WERI-Rb-1 (cell line): Measurements from ENCODE around the gene LSM4.
"Not testable (repeated sequence)": the region's sequence is repeated elsewhere in the genome, so short reads cannot be mapped to it uniquely, and the experiment has no call there.

ENCODE experiments used
- DNase-seq: peaks from one replicate; pipeline ENCODE4 v3.0.0-alpha.2; 2020
- H3K27ac ChIP-seq: fragments of 250-450 bp; sonication (Bioruptor Pico); 2 replicates; pipeline ENCODE4 v1.5.1; 2020; ENCODE audit warnings: mild to moderate bottlenecking, moderate library complexity
- H3K27me3 ChIP-seq: fragments of 250-450 bp; sonication (Bioruptor Pico); 2 replicates; pipeline ENCODE4 v1.5.1; 2021; ENCODE audit warnings: mild to moderate bottlenecking, low read depth, moderate library complexity; ENCODE audit not compliant: insufficient read depth, severe bottlenecking
- H3K36me3 ChIP-seq: fragments of 250-450 bp; sonication (Bioruptor Pico); 2 replicates; pipeline ENCODE4 v1.5.1; 2020; ENCODE audit warnings: mild to moderate bottlenecking, moderate library complexity
- H3K4me3 ChIP-seq: 2 replicates; pipeline ENCODE4 v1.5.1; 2011; ENCODE audit warnings: low read depth, mild to moderate bottlenecking, control low read depth, low read length
- H3K9me3 ChIP-seq: fragments of 250-450 bp; sonication (Bioruptor Pico); 2 replicates; pipeline ENCODE4 v1.5.1; 2021; ENCODE audit warnings: mild to moderate bottlenecking, moderate library complexity; ENCODE audit not compliant: severe bottlenecking
- TF ChIP-seq, protein P1 (sequence below): IDR thresholded peaks from 2 replicates; pipeline ENCODE4 v1.5.1; 2011; ENCODE audit warnings: low read depth, mild to moderate bottlenecking, control low read depth, inconsistent platforms, low read length

The LSM4 gene

GRCh38 chr19:18350490-18350889, 27.6 kb upstream of the LSM4 start:
- TF ChIP-seq, protein P1, sequence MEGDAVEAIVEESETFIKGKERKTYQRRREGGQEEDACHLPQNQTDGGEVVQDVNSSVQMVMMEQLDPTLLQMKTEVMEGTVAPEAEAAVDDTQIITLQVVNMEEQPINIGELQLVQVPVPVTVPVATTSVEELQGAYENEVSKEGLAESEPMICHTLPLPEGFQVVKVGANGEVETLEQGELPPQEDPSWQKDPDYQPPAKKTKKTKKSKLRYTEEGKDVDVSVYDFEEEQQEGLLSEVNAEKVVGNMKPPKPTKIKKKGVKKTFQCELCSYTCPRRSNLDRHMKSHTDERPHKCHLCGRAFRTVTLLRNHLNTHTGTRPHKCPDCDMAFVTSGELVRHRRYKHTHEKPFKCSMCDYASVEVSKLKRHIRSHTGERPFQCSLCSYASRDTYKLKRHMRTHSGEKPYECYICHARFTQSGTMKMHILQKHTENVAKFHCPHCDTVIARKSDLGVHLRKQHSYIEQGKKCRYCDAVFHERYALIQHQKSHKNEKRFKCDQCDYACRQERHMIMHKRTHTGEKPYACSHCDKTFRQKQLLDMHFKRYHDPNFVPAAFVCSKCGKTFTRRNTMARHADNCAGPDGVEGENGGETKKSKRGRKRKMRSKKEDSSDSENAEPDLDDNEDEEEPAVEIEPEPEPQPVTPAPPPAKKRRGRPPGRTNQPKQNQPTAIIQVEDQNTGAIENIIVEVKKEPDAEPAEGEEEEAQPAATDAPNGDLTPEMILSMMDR: no peak
- Histone ChIP-seq H3K4me3 (no peak overlapping the region), H3K27ac (no peak overlapping the region), H3K36me3 (peaks cover 4% of the 10 kb centered on the region), H3K9me3 (no peaks in the 10 kb centered on the region), H3K27me3 (no peaks in the 10 kb centered on the region)
- no peak for DNase-seq

- Histone ChIP-seq H3K27ac (no peak overlapping the region), H3K36me3 (peaks cover 4% of the 10 kb centered on the region), H3K4me3 (no peak overlapping the region), H3K9me3 (no peaks in the 10 kb centered on the region), H3K27me3 (no peaks in the 10 kb centered on the region)
- DNase-seq: peak; percentile 55
- TF ChIP-seq, protein P1: peak; percentile 64
Observed at GRCh38 chr19:18349524-18350128, 26.8 kb upstream of the LSM4 start.

DNA sequence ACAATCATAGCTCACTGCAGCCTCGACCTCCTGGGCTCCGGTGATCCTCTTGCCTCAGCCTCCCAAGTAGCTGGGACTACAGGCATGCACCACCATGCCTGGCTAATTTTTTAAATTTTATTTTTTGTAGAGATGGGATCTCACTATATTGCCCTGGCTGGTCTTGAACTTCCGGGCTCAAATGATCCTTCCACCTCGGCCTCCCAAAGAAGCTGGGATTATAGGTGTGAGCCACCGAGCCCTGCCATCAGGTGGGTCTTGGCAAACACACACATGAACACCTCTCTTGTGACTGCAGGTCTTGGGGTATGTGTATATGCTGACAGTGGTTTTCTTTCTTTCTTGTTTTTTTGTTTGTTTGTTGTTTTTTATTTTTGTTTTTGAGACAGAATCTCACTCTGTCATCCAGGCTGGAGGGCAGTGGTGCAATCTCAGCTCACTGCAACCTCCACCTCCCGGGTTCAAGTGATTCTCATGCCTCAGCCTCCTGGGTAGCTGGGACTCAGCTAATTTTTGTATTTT, 26.0 kb upstream of the LSM4 start:
- not testable (repeated sequence) for H3K36me3 ChIP-seq, H3K27me3 ChIP-seq, H3K4me3 ChIP-seq, DNase-seq, H3K27ac ChIP-seq, H3K9me3 ChIP-seq

GRCh38 chr19:18348171-18348570, 25.3 kb upstream of the LSM4 start:
- TF ChIP-seq, protein P1: no peak
- DNase-seq: no peak
- Histone ChIP-seq H3K4me3 (no peak overlapping the region), H3K36me3 (peaks cover 4% of the 10 kb centered on the region), H3K9me3 (no peaks in the 10 kb centered on the region), H3K27ac (no peak overlapping the region), H3K27me3 (no peaks in the 10 kb centered on the region)

DNA sequence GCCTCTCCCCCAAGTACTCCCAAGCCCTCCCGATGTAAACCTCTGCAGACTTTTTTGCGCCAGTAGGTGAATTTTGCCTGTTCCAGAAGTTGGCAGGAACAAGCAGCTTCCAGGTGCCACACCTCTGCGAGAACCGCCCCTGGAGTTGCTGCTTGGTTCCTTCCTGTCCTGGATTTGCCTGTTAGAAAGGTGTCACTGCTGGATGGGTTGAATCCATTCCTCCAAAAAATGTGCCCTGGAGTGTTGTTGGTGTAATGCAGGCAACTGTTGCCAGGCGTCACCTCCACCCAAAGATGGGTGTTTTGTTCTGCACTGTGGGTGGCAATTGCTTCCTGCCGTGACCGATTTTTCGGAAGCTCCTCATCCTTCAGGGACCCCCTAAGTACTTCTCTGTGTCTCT, 23.2 kb upstream of the LSM4 start:
- Histone ChIP-seq H3K27me3 (no peaks in the 10 kb centered on the region), H3K4me3 (no peak overlapping the region), H3K27ac (no peak overlapping the region), H3K36me3 (peaks cover 4% of the 10 kb centered on the region), H3K9me3 (no peaks in the 10 kb centered on the region)
- TF ChIP-seq, protein P1: no peak
- DNase-seq: no peak

- TF ChIP-seq, protein P1: no peak
- H3K4me3 ChIP-seq: no peak overlapping the region
- H3K9me3 ChIP-seq: no peaks in the 10 kb centered on the region
- no peaks in the 10 kb centered on the region for H3K27me3 ChIP-seq
- H3K36me3 ChIP-seq: peaks cover 4% of the 10 kb centered on the region
- no peak for DNase-seq
- no peak overlapping the region for H3K27ac ChIP-seq
Observed at GRCh38 chr19:18345296-18345695, 22.4 kb upstream of the LSM4 start.
